Mesenteric fat pad (tissue), 1 donor: ENCODE measurements around the gene CSRP2. TPM values are rescaled to one million over a fixed set of nuclear protein-coding genes. Genes with fewer than 3 reads are reported as not detected.

Source experiments
- DNase-seq: peaks from one replicate; pipeline ENCODE4 v3.0.0-alpha.2; 2020; ENCODE audit warnings: low spot score
- long read RNA-seq: library from polyadenylated mRNA; unstranded; transcript quantifications from one replicate; pipeline ENCODE4 v2.0.0, GENCODE V29; 2020
- total RNA-seq: library from RNA; stranded (reverse); fragmentation: NEBNext Ultra II Directional; extraction: Animal tissue kit (Norgen Biotek cat#: 25700); gene quantifications from one replicate; pipeline ENCODE4 v1.2.1, GENCODE V29; 2021
- donor health status: DM: yes; HTN: yes; CAD: no.

The CSRP2 gene
- total RNA-seq: 12.6 TPM
- long read RNA-seq, full-length matches to known transcripts: 15 of 17 reads
- long read RNA-seq, partial matches to known transcripts: 2 of 17 reads
- long read RNA-seq, other reads (novel, unspliced or antisense): 0 of 17 reads

- peak; percentile 96 for DNase-seq
These were observed at the start of gene CSRP2 for GRCh38 chr12:76878899-76879709. TSS of gene CSRP2 (minus strand) at chr12:76879019. CDS start at chr12:76866260, 12,759 bp downstream.

DNA sequence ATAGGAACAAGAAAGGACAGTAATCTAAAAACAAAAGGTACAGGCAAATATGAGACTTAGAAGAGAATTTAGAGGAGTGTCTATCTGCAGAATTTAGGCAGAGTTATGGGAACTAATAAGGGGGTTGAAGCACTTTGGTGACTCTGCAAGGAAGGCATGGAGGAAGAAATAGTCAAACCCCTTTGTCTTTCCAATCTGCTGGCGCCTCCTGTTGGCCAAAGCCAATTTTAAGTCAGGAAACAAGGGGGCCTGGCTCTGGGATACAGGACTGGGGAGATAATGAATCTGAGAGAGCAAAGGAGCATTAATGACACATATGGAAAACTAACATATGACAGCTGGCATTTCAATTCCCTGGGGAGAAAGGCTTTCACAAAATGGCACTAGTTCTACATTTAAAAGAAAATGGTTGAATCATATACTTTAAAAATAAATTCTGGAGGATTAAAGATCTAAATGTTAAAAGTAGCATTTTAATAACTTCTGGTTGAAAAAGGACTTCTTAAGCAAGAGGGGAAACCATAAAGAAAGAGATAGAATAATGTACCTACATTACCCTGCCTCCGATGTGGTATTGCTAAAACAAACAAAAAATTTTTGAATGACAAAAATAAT is 48.5 kb upstream of the CSRP2 start:
- no peak for DNase-seq

- no peak for DNase-seq
These were observed 46.3 kb upstream of the CSRP2 start for GRCh38 chr12:76925135-76925534.

DNA sequence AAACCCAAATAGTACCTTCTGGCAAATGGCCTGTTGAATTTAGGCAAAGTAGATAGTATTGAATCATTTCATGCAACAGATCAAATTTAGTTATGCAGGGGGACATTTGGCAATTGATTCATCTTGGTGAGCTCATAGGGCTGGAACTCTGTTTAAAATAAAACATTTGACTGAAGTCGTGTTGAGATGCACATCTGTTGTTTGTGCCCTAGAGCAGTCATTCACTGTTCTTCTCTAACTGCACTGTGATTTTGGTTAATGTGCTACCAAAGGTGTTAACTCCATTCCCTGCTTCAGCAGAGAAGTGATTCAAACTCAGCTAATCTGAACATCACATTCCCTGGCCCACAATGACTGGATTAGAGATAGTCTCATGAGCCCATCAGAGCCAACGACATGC is 44.0 kb upstream of the CSRP2 start:
- no peak for DNase-seq

DNA sequence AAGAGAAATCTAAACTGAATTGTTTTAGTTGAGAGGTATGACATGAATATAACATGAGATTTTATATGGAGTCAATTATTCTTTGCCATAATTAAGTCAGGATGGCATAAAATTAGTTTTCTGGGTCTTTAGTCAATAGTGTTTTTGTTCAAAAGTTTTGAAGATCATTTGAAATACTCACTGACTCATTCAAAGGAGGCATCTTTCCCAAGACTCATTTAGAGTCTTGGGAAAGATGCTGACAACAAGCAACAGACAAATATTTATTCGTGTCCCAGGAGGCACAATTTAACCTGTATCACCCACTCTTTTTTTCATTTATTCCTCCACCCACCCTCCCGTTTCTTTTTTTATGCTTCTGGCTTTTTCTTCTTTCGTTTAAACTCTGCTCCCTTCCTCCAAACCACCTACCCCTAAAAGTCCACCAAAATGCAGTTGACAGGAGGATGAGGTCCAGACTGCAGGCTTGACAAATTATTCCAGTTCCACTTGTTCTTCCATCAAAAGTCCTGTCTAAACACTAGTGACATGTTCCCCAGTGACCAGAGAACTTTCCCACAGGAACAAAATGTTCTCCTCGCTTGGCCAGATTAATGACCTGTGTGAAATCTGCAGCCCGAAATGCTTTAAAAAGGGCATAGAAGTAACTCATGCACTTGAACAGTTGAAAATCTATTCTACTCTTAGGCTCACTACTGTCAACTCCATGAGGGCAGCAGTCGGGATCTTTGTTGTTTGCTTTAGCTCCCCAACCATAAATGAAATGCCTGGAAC is 43.3 kb upstream of the CSRP2 start:
- DNase-seq: no peak

- no peak for DNase-seq
These were observed 42.3 kb upstream of the CSRP2 start for GRCh38 chr12:76921100-76921471.

- DNase-seq: no peak
These were observed 41.6 kb upstream of the CSRP2 start for GRCh38 chr12:76920172-76921099.

- DNase-seq: no peak
These were observed 40.8 kb upstream of the CSRP2 start for GRCh38 chr12:76919383-76920171.

DNA sequence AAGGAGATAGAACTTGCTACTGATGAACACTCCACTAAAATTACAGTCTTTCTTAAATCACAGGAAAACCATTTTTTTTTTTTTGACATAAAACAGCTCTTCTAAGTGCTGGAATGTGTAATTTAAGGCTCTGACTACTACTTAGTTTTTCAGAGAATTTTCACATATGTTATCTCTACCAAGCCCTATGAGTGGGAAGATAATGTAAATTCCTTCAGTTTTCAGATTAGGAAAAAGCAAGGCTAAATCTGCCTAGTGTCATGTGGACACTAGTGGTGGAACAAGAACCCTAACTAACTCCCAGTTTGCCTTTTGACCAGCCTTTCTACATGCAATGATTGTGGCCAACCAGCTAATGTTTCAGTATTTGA is 37.3 kb upstream of the CSRP2 start:
- no peak for DNase-seq

GRCh38 chr12:76915361-76916169 is 36.7 kb upstream of the CSRP2 start:
- DNase-seq: no peak

DNA sequence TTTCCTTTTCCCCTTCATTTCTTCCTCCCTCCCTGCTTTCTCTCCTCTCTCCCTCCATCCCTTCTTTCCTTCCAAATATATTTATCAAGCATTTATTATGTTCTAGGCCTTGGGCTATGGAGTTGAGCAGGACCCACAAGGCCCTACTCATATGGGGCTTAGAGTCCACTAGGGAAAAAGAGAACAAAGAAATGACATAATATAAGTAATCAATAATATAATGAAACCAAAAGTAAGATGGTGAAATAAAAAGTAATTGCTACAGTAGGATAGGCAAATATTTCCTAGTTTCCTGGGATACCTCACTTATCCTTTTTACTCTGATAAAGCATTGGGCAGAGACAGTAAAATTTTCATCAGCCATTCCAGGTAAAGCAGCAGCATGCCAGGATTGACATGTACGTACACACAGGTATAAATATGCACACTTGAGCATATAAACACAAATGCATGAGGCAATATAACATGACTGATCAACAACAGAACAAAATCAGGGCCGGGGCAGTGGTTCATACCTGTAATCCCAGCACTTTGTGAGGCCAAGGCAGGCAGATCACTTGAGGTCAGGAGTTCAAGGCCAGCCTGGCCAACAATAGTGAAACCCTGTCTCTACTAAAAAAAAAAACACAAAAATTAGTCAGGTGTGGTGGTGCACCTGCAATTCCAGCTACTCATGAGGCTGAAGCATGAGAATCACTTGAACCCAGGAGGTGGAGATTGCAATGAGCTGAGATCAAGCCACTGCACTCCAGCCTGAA is 35.5 kb upstream of the CSRP2 start:
- no peak for DNase-seq

DNA sequence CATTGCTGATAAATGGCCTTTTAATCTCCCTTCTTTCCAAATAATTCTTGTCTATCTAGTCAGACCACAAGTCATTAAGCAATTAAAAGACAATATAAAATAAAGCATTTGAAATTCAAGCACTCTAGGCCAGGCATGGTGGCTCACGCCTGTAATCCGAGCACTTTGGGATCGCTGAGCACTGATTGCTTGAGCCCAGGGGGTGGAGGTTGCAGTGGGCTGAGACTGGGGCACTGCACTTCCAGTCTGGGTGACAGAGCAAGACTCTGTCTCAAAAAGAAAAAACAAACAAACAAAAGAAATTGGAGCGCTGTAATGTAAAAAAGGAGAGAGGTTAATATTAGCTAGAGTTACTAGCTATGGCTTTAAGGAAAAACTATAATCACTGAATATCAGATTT is 30.5 kb upstream of the CSRP2 start:
- no peak for DNase-seq

DNA sequence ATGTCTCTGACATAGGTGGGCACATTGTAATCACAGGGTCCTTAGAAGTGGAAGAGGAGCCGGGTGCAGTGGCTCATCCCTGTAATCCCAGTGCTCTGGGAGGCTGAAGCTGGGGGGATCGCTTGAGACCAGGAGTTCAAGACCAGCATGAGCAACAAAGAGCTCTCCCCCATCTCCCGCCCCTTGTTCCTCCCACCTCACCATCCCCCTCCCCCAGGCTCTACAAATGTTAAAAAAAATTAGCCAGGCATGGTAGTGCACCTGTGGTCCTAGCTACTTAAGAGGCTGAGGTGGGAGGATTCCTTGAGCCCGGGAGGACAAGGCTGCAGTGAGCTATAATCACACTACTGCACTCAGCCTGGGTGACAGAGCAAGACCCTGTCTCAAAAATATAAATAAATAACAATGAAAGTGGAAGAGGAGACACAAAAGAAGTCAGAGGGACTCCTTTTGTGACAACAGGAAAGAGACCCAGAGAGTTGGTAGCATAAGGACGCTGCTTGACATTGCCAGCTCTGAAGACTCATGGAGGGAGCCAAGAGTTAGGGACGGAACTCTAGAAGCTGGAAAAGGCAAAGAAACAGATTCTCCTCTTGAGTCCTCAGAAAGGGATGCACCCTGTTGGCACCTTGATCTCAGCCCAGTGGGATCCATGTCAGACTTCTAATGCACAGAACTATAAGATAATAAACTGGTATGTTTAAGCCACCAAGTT is 29.6 kb upstream of the CSRP2 start:
- DNase-seq: no peak

DNA sequence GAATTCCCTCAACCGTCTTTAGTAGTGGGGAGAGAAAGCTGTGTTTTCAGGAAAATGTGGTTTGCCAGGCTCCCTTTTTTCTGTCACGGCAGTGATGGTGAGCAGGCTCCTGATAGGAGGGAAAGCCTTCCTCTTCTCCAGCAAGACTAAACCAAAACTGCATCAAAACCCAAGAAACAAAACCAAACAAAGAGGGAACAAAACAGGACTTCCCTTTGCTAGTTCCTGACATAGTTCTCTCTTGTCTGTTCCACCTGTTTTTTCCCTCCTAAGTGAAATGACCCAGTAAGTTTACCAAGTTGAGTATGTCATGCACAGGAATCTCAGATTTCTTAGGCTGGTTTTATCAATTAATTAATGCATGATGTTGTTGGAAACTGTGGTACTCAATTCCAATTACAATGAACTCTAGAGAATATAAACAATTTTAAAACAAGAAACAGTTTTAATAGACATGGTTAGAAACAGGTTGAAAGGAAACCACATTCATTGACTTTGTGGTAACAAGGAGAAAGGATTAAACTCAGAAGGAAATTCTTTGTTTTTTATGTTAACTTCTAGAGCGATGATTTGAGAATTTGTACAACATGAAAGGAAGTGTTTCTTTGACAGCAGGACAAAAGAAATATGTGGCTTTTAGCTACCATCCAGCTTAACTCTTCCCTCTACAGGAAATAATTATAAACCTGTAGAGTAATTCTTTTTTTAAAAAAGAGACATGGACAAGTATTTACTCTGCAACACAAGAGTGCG is 23.0 kb upstream of the CSRP2 start:
- DNase-seq: no peak

DNA sequence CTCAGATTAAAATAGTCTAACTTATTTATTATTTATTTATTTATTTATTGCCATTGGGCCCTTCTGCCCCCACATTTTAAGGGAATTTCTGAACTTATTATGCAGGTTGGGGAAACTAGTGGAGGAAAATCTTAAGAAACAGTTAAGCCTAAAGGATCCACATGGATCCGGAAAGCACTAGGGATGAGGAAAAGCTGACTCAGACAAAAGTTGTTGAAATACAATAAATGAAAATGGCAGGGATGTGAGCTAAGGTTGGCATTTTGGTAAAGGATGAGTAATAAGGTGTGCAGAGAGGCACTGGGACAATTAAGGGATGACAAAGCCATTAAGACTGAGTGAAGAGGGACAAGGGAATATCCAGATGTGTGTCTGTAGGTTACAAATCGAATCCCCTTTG is 20.7 kb upstream of the CSRP2 start:
- no peak for DNase-seq

GRCh38 chr12:76898442-76898841 is 19.6 kb upstream of the CSRP2 start:
- no peak for DNase-seq

GRCh38 chr12:76896274-76896673 is 17.5 kb upstream of the CSRP2 start:
- DNase-seq: no peak
